Fibroblast of lung (primary cell): ENCODE data around the gene OR2M2. TPM values are rescaled to one million over a fixed set of nuclear protein-coding genes. Genes with fewer than 3 reads are reported as not detected.

ENCODE experiments used
- DNase-seq, 2 donors: peaks; one replicate each; pipeline versions ENCODE4 v3.0.0 to v3.0.0-alpha.2; 2010; ENCODE audit warnings: low read depth in 2 of 2
- H2AFZ ChIP-seq: 2 replicates; pipeline ENCODE4 v1.5.1; 2012; ENCODE audit warnings: low read length, control low read depth, inconsistent platforms
- H3K27ac ChIP-seq: 2 replicates; pipeline ENCODE4 v1.5.1; 2011; ENCODE audit warnings: low read length, control low read depth; ENCODE audit not compliant: insufficient read depth
- H3K27me3 ChIP-seq: 2 replicates; pipeline ENCODE4 v1.5.1; 2011; ENCODE audit warnings: mild to moderate bottlenecking, low read length; ENCODE audit not compliant: control insufficient read depth, insufficient read depth
- H3K36me3 ChIP-seq: 2 replicates; pipeline ENCODE4 v1.5.1; 2011; ENCODE audit warnings: low read length; ENCODE audit not compliant: control insufficient read depth, insufficient read depth
- H3K4me1 ChIP-seq: 2 replicates; pipeline ENCODE4 v1.5.1; 2011; ENCODE audit warnings: low read length; ENCODE audit not compliant: control insufficient read depth, insufficient read depth; ENCODE audit errors: extremely low read depth
- H3K4me2 ChIP-seq: 2 replicates; pipeline ENCODE4 v1.5.1; 2011; ENCODE audit warnings: low read length, control low read depth; ENCODE audit not compliant: insufficient read depth; ENCODE audit errors: extremely low read depth
- H3K4me3 ChIP-seq, 4 experiments: fragments of 200-600 bp in 1 of 4; sonication (generic) in 1 of 4; replicated peaks in 1 of 4; 2 replicates each; pipeline ENCODE4 v1.5.1; 2011 to 2016; ENCODE audit warnings: low read length in 4 of 4, low read depth in 3 of 4, mild to moderate bottlenecking in 3 of 4, control low read depth in 2 of 4, inconsistent platforms in 1 of 4, mixed read lengths in 1 of 4; ENCODE audit not compliant: insufficient read depth in 1 of 4; ENCODE audit errors: control extremely low read depth in 1 of 4
- H3K79me2 ChIP-seq: 2 replicates; pipeline ENCODE4 v1.5.1; 2012; ENCODE audit warnings: mild to moderate bottlenecking, low read length, inconsistent platforms; ENCODE audit not compliant: control insufficient read depth, insufficient read depth
- H3K9ac ChIP-seq: 2 replicates; pipeline ENCODE4 v1.5.1; 2011; ENCODE audit warnings: mild to moderate bottlenecking, low read length, control low read depth; ENCODE audit not compliant: insufficient read depth
- H3K9me3 ChIP-seq: 2 replicates; pipeline ENCODE4 v1.5.1; 2012; ENCODE audit warnings: low read depth, low read length; ENCODE audit not compliant: control insufficient read depth, insufficient read depth
- H4K20me1 ChIP-seq: 2 replicates; pipeline ENCODE4 v1.5.1; 2011; ENCODE audit warnings: low read length; ENCODE audit not compliant: control insufficient read depth, insufficient read depth; ENCODE audit errors: extremely low read depth
- EZH2 ChIP-seq: IDR thresholded peaks from 2 replicates; pipeline ENCODE4 v1.5.1; 2012; ENCODE audit warnings: low read length, control low read depth, mild to moderate bottlenecking; ENCODE audit errors: missing control alignments
- polyA plus RNA-seq, 2 donors: library from polyadenylated mRNA; depleted of rRNA in 1 of 2; stranded (reverse) in 1 of 2; unstranded in 1 of 2; fragments of >200 nt; gene quantifications; 2 replicates each; pipeline ENCODE4 v1.2.1, GENCODE V29; 2011 to 2012; ENCODE audit warnings: missing spikeins in 1 of 2
- total RNA-seq: library from RNA; depleted of rRNA; stranded (reverse); fragments of >200 nt; gene quantifications from 2 replicates; pipeline ENCODE4 v1.2.1, GENCODE V29; 2014
- TF ChIP-seq, protein P1 (sequence below), 2 donors: IDR thresholded peaks in 1 of 2; conservative IDR thresholded peaks in 1 of 2; 1 replicate in 1 of 2; 2 replicates in 1 of 2; pipeline ENCODE4 v1.5.1; 2011 to 2012; ENCODE audit warnings: low read length in 2 of 2, control low read depth in 1 of 2, inconsistent platforms in 1 of 2, low read depth in 1 of 2, mild to moderate bottlenecking in 1 of 2

Gene OR2M2
- total and polyA plus RNA-seq, 2 donors (not counting 1 experiment from before 2014, with no cell fraction given) = not detected

DNA sequence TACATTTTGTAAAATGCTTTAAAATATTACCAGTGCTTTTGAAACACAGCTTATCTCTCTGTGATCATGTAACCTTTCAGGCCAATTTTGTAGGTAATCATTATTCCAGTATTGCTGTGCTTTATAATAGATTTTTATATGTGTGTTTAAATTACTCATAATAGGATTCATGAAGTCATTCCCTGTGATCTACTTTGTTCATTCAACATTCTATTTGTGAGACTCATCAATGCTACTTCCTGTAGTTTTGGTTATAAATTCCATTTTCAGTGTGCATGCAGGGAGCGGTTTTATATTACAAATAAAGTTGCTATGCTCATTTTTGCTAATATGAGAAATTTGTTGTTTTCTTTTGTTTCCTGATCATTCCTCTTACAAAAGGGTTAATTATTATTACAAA, 33.8 kb upstream of the OR2M2 start:
- H3K79me2 ChIP-seq = no peaks in the 10 kb centered on the region
- H2AFZ ChIP-seq = no peak overlapping the region
- no peak overlapping the region for H3K9ac ChIP-seq
- no peaks in the 10 kb centered on the region for H3K27me3 ChIP-seq
- DNase-seq = no peak
- H3K4me2 ChIP-seq = no peak overlapping the region
- no peak overlapping the region for H3K4me3 ChIP-seq
- H3K9me3 ChIP-seq = no peaks in the 10 kb centered on the region
- no peaks in the 10 kb centered on the region for H3K36me3 ChIP-seq
- no peak overlapping the region for H3K27ac ChIP-seq
- H4K20me1 ChIP-seq = no peaks in the 10 kb centered on the region
- TF ChIP-seq, protein P1, sequence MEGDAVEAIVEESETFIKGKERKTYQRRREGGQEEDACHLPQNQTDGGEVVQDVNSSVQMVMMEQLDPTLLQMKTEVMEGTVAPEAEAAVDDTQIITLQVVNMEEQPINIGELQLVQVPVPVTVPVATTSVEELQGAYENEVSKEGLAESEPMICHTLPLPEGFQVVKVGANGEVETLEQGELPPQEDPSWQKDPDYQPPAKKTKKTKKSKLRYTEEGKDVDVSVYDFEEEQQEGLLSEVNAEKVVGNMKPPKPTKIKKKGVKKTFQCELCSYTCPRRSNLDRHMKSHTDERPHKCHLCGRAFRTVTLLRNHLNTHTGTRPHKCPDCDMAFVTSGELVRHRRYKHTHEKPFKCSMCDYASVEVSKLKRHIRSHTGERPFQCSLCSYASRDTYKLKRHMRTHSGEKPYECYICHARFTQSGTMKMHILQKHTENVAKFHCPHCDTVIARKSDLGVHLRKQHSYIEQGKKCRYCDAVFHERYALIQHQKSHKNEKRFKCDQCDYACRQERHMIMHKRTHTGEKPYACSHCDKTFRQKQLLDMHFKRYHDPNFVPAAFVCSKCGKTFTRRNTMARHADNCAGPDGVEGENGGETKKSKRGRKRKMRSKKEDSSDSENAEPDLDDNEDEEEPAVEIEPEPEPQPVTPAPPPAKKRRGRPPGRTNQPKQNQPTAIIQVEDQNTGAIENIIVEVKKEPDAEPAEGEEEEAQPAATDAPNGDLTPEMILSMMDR (conservative IDR thresholded peaks at IDR 0.05 in 1 of 2, IDR thresholded peaks at IDR 0.05 in 1 of 2; ENCODE audit: low read depth in 1 of 2, low read length in 2 of 2) = no peak
- no peak for TF ChIP-seq EZH2
- H3K4me1 ChIP-seq = no peaks in the 10 kb centered on the region

- H3K27ac ChIP-seq = no peak overlapping the region
Observed at GRCh38 chr1:248143311-248143710, 31.3 kb upstream of the OR2M2 start.

GRCh38 chr1:248144513-248145198, 30.0 kb upstream of the OR2M2 start, which contains the start of gene OR2M5:
TSS of gene OR2M5 (plus strand) at chr1:248145148. CDS start at chr1:248145148, 0 bp downstream.
- H3K9ac ChIP-seq = no peak within 1 kb of the TSS
- TF ChIP-seq, protein P1 (conservative IDR thresholded peaks at IDR 0.05 in 1 of 2, IDR thresholded peaks at IDR 0.05 in 1 of 2; ENCODE audit: low read depth in 1 of 2, low read length in 2 of 2) = no peak
- no peak for TF ChIP-seq EZH2
- no peak within 1 kb of the TSS for H2AFZ ChIP-seq
- no peak within 1 kb of the TSS for H3K4me2 ChIP-seq
- H3K9me3 ChIP-seq = no peaks in the 10 kb centered on the region
- DNase-seq = no peak
- no peak within 1 kb of the TSS for H3K4me3 ChIP-seq
- H3K36me3 ChIP-seq = no peaks in the 10 kb centered on the region
- H3K79me2 ChIP-seq = no peaks in the 10 kb centered on the region
- no peak within 1 kb of the TSS for H3K27ac ChIP-seq
- H3K27me3 ChIP-seq = no peaks in the 10 kb centered on the region
- no peaks in the 10 kb centered on the region for H3K4me1 ChIP-seq
- H4K20me1 ChIP-seq = no peaks in the 10 kb centered on the region

More at GRCh38 chr1:248143311-248143710, 31.3 kb upstream of the OR2M2 start:
- no peak for DNase-seq
- no peak overlapping the region for H3K9ac ChIP-seq
- H4K20me1 ChIP-seq = no peaks in the 10 kb centered on the region
- H3K27me3 ChIP-seq = no peaks in the 10 kb centered on the region
- H3K9me3 ChIP-seq = no peaks in the 10 kb centered on the region
- H2AFZ ChIP-seq = no peak overlapping the region
- H3K36me3 ChIP-seq = no peaks in the 10 kb centered on the region
- no peak overlapping the region for H3K4me3 ChIP-seq
- H3K4me1 ChIP-seq = no peaks in the 10 kb centered on the region
- H3K79me2 ChIP-seq = no peaks in the 10 kb centered on the region
- no peak for TF ChIP-seq EZH2
- TF ChIP-seq, protein P1 (conservative IDR thresholded peaks at IDR 0.05 in 1 of 2, IDR thresholded peaks at IDR 0.05 in 1 of 2; ENCODE audit: low read depth in 1 of 2, low read length in 2 of 2) = no peak
- no peak overlapping the region for H3K4me2 ChIP-seq
